K562 (cell line): Measurements from ENCODE around the gene COA7. TPM values are rescaled to one million over a fixed set of nuclear protein-coding genes. Genes with fewer than 3 reads are reported as not detected.

Experiments
- ATAC-seq: fragments of 200-7000 bp; cut with Tn5 transposase; 3 replicates; pipeline ENCODE4 v1.9.1; 2020; ENCODE audit warnings: moderate library complexity
- BruUV-seq: library from RNA; stranded (reverse); fragments of 400-500 nt; replicated peaks from 2 replicates; lab custom pipeline; 2021; lab: Mats Ljungman, UMichigan
- CTCF ChIA-PET: fragments of 300-600 bp; formaldehyde crosslinking; extraction: SDS; loops from one replicate; lab custom pipeline; 2021; ENCODE audit warnings: low intra/inter-chr PET ratio; lab: Yijun Ruan, JAX
- POLR2A ChIA-PET: fragments of 300-600, 350-650 bp; sonication (Branson Sonifier 250); formaldehyde crosslinking; extraction: SDS; loops from one replicate; lab custom pipeline; 2021; ENCODE audit warnings: antibody characterized with exemption, inconsistent platforms; lab: Yijun Ruan, JAX
- DNase-seq, 4 experiments: peaks; one replicate each; pipeline versions ENCODE4 v3.0.0 to v3.0.0-alpha.2; 2011 to 2018; ENCODE audit warnings: low spot score in 3 of 4, mixed read lengths in 3 of 4; ENCODE audit errors: extremely low read depth in 1 of 4
- FAIRE-seq: peaks from 2 replicates; lab custom pipeline; 2011; peaks lifted over from hg19 to GRCh38; lab: Jason Lieb, UNC
- H2AFZ ChIP-seq: 2 replicates; pipeline ENCODE4 v1.6.0; 2011; ENCODE audit warnings: low read depth, low read length, control low read depth, inconsistent platforms
- H3K27ac ChIP-seq: fragments of 200-600 bp; 3 replicates; pipeline ENCODE4 v1.8.0; 2011; ENCODE audit warnings: low read depth, mild to moderate bottlenecking, control low read depth, inconsistent platforms, low read length, moderate library complexity, mixed read lengths; ENCODE audit errors: extremely low read depth
- H3K27me3 ChIP-seq, 2 experiments: fragments of 300-600 bp in 1 of 2; 2 replicates in 1 of 2; 3 replicates in 1 of 2; pipeline versions ENCODE4 v1.6.0 to v1.8.0; 2011; ENCODE audit warnings: inconsistent platforms in 2 of 2, low read length in 2 of 2, mild to moderate bottlenecking in 1 of 2, mixed read lengths in 1 of 2, moderate library complexity in 1 of 2; ENCODE audit not compliant: control insufficient read depth in 2 of 2, insufficient read depth in 2 of 2
- H3K36me3 ChIP-seq: fragments of 300-600 bp; 3 replicates; pipeline ENCODE4 v1.8.0; 2011; ENCODE audit warnings: mild to moderate bottlenecking, low read length, inconsistent platforms; ENCODE audit not compliant: control insufficient read depth, insufficient read depth
- H3K4me1 ChIP-seq, 2 experiments: fragments of 200-600 bp in 1 of 2; replicated peaks in 1 of 2; 2 replicates in 1 of 2; 3 replicates in 1 of 2; pipeline versions ENCODE4 v1.5.1 to v1.8.0; 2011; ENCODE audit warnings: inconsistent platforms in 2 of 2, low read length in 2 of 2, mild to moderate bottlenecking in 1 of 2, mixed read lengths in 1 of 2, moderate library complexity in 1 of 2; ENCODE audit not compliant: control insufficient read depth in 2 of 2, insufficient read depth in 2 of 2
- H3K4me2 ChIP-seq: 2 replicates; pipeline ENCODE4 v1.6.1; 2011; ENCODE audit warnings: low read length, control low read depth, inconsistent platforms, mixed read lengths; ENCODE audit not compliant: insufficient read depth
- H3K4me3 ChIP-seq: fragments of 200-600 bp; sonication (generic), shearing (Covaris generic); 2 replicates; pipeline ENCODE4 v1.5.1; 2016; ENCODE audit warnings: control low read depth, inconsistent platforms
- H3K79me2 ChIP-seq: fragments of 200-600 bp; 3 replicates; pipeline ENCODE4 v1.8.0; 2011; ENCODE audit warnings: low read length, inconsistent platforms; ENCODE audit not compliant: control insufficient read depth, insufficient read depth
- H3K9ac ChIP-seq, 2 experiments: 2 replicates each; pipeline versions ENCODE4 v1.6.0 to v1.6.1; 2011; ENCODE audit warnings: low read depth in 2 of 2, low read length in 2 of 2, control low read depth in 1 of 2, inconsistent platforms in 1 of 2, mild to moderate bottlenecking in 1 of 2, mixed read lengths in 1 of 2; ENCODE audit not compliant: insufficient read depth in 1 of 2
- H3K9me1 ChIP-seq: one replicate; pipeline ENCODE4 v1.6.0; 2011; ENCODE audit warnings: inconsistent platforms, mild to moderate bottlenecking, low read length, moderate library complexity; ENCODE audit not compliant: control insufficient read depth, insufficient read depth
- H3K9me3 ChIP-seq: replicated peaks from 2 replicates; pipeline ENCODE4 v1.5.1; 2011; ENCODE audit warnings: low read depth, low read length, inconsistent platforms; ENCODE audit not compliant: control insufficient read depth, insufficient read depth
- H4K20me1 ChIP-seq: replicated peaks from 2 replicates; pipeline ENCODE4 v1.6.1; 2011; ENCODE audit warnings: low read length, inconsistent platforms, mixed read lengths; ENCODE audit not compliant: control insufficient read depth, insufficient read depth
- CBX5 ChIP-seq: IDR thresholded peaks from 2 replicates; pipeline ENCODE4 v1.6.1; 2014; ENCODE audit warnings: low read depth, borderline replicate concordance
- GTF2A2 ChIP-seq: IDR thresholded peaks from 2 replicates; pipeline ENCODE4 v1.6.1; 2016; ENCODE audit warnings: mild to moderate bottlenecking, missing genetic modification characterization, missing compliant biosample characterization
- HMG20B ChIP-seq: fragments of 250-450 bp; sonication (Bioruptor Pico); IDR thresholded peaks from 2 replicates; pipeline ENCODE4 v1.5.0; 2021; ENCODE audit warnings: mild to moderate bottlenecking
- PML ChIP-seq: IDR thresholded peaks from 2 replicates; pipeline ENCODE4 v1.6.1; 2012; ENCODE audit warnings: low read length, inconsistent platforms
- POLR2AphosphoS5 ChIP-seq: IDR thresholded peaks from 2 replicates; pipeline ENCODE4 v1.6.1; 2011; ENCODE audit warnings: mild to moderate bottlenecking, low read depth, low read length, moderate library complexity; ENCODE audit not compliant: control insufficient read depth, insufficient read depth
- RB1 ChIP-seq: fragments of 450-650 bp; IDR thresholded peaks from 2 replicates; pipeline ENCODE4 v1.6.1; 2017; ENCODE audit warnings: low read depth, mild to moderate bottlenecking
- RFX7 ChIP-seq: fragments of 250-450 bp; sonication (Bioruptor Pico); IDR thresholded peaks from 2 replicates; pipeline ENCODE4 v1.5.1; 2021; ENCODE audit warnings: mild to moderate bottlenecking
- RHOXF2B ChIP-seq: fragments of 250-450 bp; sonication (Bioruptor Pico); conservative IDR thresholded peaks from 2 replicates; pipeline ENCODE4 v1.5.1; 2021
- SAP30 ChIP-seq: fragments of 200-600 bp; sonication (generic); IDR thresholded peaks from 2 replicates; pipeline ENCODE4 v1.6.1; 2012; ENCODE audit warnings: borderline replicate concordance, low read depth, mild to moderate bottlenecking, moderate library complexity, low read length, control low read depth, inconsistent platforms; ENCODE audit not compliant: insufficient read depth, poor library complexity, severe bottlenecking
- SMAD2 ChIP-seq: fragments of 150-350 bp; IDR thresholded peaks from 2 replicates; pipeline ENCODE4 v1.6.1; 2014; ENCODE audit warnings: low read depth, mild to moderate bottlenecking, low read length
- SPI1 ChIP-seq: IDR thresholded peaks from 2 replicates; pipeline ENCODE4 v1.6.1; 2011; ENCODE audit warnings: low read depth, low read length, control low read depth, borderline replicate concordance
- STAG1 ChIP-seq: sonication (generic); formaldehyde crosslinking; IDR thresholded peaks from 2 replicates; pipeline ENCODE4 v1.5.0; 2020; ENCODE audit warnings: missing genetic modification reagents, borderline replicate concordance
- TBP ChIP-seq: optimal IDR thresholded peaks from 2 replicates; pipeline ENCODE3; 2011; ENCODE audit warnings: low read depth, low read length, improper control_type of control experiment
- WGBS: fragments of 100-300 bp; shearing (Covaris generic); methylation state at CpG from one replicate; pipeline ENCODE4 v1.1.6; 2016; ENCODE audit warnings: low coverage, mixed read lengths; ENCODE audit not compliant: insufficient coverage; ENCODE audit errors: missing lambda C conversion rate; 5-methylcytosine and 5-hydroxymethylcytosine counted together
- in situ Hi-C: fragments of 300-500 bp; cut with MboI; formaldehyde crosslinking; loops from 4 replicates; pipeline ENCODE4 v1.15.0; 2018; ENCODE audit warnings: inconsistent platforms, mixed read lengths
- intact Hi-C: fragments of 100-400 bp; cut with micrococcal nuclease; formaldehyde crosslinking; loops from 2 replicates; pipeline ENCODE4 v1.14.2; 2022
- polyA plus RNA-seq, 8 experiments: library from polyadenylated mRNA; depleted of rRNA in 4 of 8; stranded (reverse) in 5 of 8; unstranded in 3 of 8; fragments of >200 nt; fragmentation: Nextera tagmentation in 2 of 8; fragmentation: Illumina TruSeq in 1 of 8; extraction: Ambion mirVana in 2 of 8; extraction: Trizol in 1 of 8; gene quantifications; 2 replicates each; pipeline versions ENCODE4 v1.2.1 to v1.2.3, GENCODE V29; 2011 to 2014; ENCODE audit warnings: inconsistent platforms in 1 of 8, missing spikeins in 1 of 8
- total RNA-seq, 7 experiments: library from RNA; depleted of rRNA in 6 of 7; stranded (reverse); fragments of >200 nt in 6 of 7; fragmentation: Illumina TruSeq in 2 of 7; extraction: Trizol in 2 of 7; gene quantifications; 2 replicates each; pipeline versions ENCODE4 v1.2.1 to v1.2.3, GENCODE V29; 2011 to 2021; ENCODE audit warnings: low replicate concordance in 1 of 7

COA7 gene
- total and polyA plus RNA-seq, 9 of the 15 experiments (the other 6 are each of a cell fraction or from before 2014, with no cell fraction given) = 19.4 to 82.8 (median 51.0) TPM

DNA sequence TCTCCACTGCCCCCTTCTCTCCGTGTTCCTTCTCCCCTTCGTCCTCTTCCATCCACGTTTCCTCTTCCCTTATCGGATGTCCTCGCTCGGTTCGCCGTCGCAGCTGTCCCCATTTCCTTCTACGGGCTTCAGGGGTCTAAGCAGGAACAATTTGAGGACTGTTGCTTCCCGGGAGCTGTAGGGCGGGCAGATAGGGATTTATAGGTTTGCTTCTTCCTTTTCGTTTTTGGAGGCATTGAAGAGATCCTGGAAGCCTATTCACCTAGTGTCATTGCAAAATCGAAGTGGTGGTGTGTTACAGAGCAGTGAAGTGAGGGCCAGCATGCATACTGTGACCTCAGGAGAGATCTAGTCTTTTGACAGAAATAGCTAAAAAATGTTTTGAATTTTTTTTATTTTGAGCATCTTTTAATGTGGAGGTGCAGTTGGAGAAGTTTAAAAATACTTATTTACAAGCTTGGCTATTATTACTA lies 29.0 kb upstream of the COA7 start:
- H3K4me1 ChIP-seq = peaks cover 11 to 15% of the 10 kb centered on the region in 2 experiments; a peak in 4 of 5 replicates
- H3K27ac ChIP-seq = peak overlapping the region; percentile 71
- H3K27me3 ChIP-seq = no peaks in the 10 kb centered on the region
- no peaks in the 10 kb centered on the region for H3K9me1 ChIP-seq
- no peaks in the 10 kb centered on the region for H4K20me1 ChIP-seq
- H3K4me3 ChIP-seq = peak overlapping the region; percentile 79
- DNase-seq = peak; percentile 36 to 56 (median 51)
- BruUV-seq = no TSS peak
- peak overlapping the region; percentile 84 to 96 for H3K9ac ChIP-seq
- in situ Hi-C loops (no loop called here), intact Hi-C loops (loop anchor here (10.0 kb wide), 1 partner anchor 118 kb away; the partner anchor contains the start of gene ZYG11A)
- no peaks in the 10 kb centered on the region for H3K9me3 ChIP-seq
- peak overlapping the region; percentile 99 for H3K4me2 ChIP-seq
- FAIRE-seq = peak; percentile 71
- H3K79me2 ChIP-seq = peaks cover 41% of the 10 kb centered on the region
- ChIA-PET POLR2A (interaction anchor here (0.8 to 5.2 kb wide), 5 partner anchors 10 to 24 kb away, joined by 3 to 15 read pairs (median 5); no protein-coding TSS in a partner anchor), CTCF (no interaction called here)
- ATAC-seq = peak; percentile 35
- H2AFZ ChIP-seq = peak overlapping the region; percentile 88
- 1% methylated on average over 14 of the region's 14 CpGs for WGBS
- H3K36me3 ChIP-seq = peaks cover 5% of the 10 kb centered on the region; the same call in 2 of the 3 replicates
- TF ChIP-seq TBP (peak; percentile 13), RFX7 (no peak), RHOXF2B (no peak), GTF2A2 (tag) (no peak), PML (0 out of 2 replicates have a peak, but pooled peaks have one; percentile 35), POLR2AphosphoS5 (no peak), SPI1 (peak; percentile 43; the same call in 1 of the 2 replicates), STAG1 (CRISPR knock-in tag) (no peak), RB1 (no peak), SAP30 (peak; percentile 12), CBX5 (no peak), SMAD2 (no peak), HMG20B (CRISPR knock-in tag) (no peak)
